HUES64 (cell line): ENCODE data around the gene SBK3.
A peak's percentile ranks its signal among the peaks of the same experiment; 100 is the strongest.

ENCODE experiments used
- H3K27ac ChIP-seq: 2 replicates; pipeline ENCODE4 v1.7.0; 2013; ENCODE audit warnings: low read depth, low read length, inconsistent platforms
- H3K27me3 ChIP-seq: 2 replicates; pipeline ENCODE4 v1.6.1; 2013; ENCODE audit warnings: mild to moderate bottlenecking, low read length; ENCODE audit not compliant: insufficient read depth
- H3K36me3 ChIP-seq: 2 replicates; pipeline ENCODE4 v1.6.1; 2013; ENCODE audit warnings: mild to moderate bottlenecking, low read length; ENCODE audit not compliant: insufficient read depth
- H3K4me1 ChIP-seq: 2 replicates; pipeline ENCODE4 v1.6.1; 2013; ENCODE audit warnings: mild to moderate bottlenecking, low read length, moderate library complexity; ENCODE audit not compliant: insufficient read depth
- H3K4me3 ChIP-seq: 2 replicates; pipeline ENCODE4 v1.5.1; 2013; ENCODE audit warnings: mild to moderate bottlenecking, low read length, moderate library complexity
- H3K9ac ChIP-seq: 2 replicates; pipeline ENCODE4 v1.6.1; 2013; ENCODE audit warnings: mild to moderate bottlenecking, low read depth, low read length
- H3K9me3 ChIP-seq: 2 replicates; pipeline ENCODE4 v1.6.1; 2013; ENCODE audit warnings: low read depth, low read length; ENCODE audit not compliant: insufficient read depth
- WGBS: fragments of 150-250, 120-280 bp; methylation state at CpG from one replicate; pipeline ENCODE4 v1.1.7; 2013; ENCODE audit warnings: missing lambda C conversion rate; 5-methylcytosine and 5-hydroxymethylcytosine counted together

The SBK3 gene

DNA sequence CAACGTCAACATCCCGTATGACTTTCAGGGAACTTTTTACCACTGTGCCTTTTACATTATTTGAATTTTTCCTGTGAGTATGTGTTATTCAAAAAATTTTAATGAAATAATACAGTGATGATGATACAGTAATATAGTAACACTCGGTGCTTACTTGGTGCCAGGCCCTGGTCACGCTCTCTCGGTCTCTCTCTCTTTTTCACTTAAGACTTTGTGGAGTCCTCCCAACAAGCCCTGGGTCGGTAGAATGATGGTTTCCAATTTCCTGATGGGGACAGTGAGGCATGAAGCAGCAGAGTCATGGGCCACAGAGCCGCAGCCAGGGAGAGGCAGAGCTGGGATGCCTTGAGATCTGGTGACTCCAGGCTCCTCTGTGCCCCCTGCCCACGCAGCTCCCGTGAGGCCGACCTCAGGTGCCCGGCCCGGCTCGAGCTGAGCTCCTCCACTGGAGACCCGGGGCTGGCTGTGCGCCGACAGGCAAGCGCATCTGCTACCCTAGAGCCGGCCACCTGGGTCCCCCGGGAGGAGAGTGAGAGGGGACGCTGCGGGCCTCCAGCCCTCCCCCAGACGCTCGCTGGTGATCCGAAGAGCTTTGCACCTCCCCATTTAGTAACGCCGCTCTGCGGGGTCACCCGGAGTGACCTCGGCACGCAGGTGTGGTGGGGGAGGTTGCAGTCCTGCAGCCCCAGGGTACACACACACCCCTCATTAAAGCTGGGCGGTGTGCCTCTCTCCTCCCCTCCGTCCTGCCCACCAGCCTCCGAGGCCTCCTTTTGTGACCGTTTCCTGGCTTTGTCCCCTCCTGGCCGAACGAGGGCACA, 4.4 kb upstream of the SBK3 start:
- peak overlapping the region; percentile 62 for H3K4me3 ChIP-seq

DNA sequence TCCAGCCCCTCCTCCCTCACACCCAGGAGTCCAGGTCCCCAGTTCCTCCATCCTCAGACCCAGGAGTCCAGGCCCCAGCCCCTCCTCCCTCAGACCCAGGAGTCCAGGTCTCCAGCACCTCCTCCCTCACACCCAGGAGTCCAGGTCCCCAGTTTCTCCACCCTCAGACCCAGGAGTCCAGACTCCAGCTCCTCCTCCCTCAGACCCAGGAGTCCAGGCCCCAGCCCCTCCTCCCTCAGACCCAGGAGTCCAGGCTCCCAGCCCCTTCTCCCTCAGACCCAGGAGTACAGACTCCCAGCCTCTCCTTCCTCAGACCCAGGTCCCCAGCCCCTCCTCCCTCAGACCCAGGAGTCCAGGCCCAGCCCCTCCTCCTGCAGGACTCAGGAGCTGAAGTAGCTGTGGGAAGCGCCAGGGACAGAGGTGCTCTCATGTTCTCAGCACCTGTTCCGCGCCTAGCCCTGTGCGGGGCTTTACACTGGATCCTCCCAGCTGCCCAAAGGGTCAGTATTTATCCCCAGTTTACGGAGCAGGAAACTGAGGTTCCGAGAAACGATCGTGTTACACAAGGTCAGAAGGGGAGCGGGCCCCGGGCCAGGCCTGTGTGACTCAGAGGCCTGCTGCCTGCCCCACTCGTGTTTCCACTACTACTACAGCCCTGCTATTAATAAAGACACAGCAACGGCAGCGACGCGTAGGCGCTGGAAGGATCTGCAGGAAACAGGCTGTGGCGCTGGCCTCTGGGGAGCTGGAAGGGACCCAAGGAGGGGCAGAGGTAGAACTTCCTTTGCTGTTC, 1.7 kb upstream of the SBK3 start:
- Histone ChIP-seq H3K36me3 (no peaks in the 10 kb centered on the region), H3K4me3 (no peak overlapping the region), H3K27me3 (no peaks in the 10 kb centered on the region; the same call in 1 of the 2 replicates), H3K9ac (no peak overlapping the region), H3K9me3 (no peaks in the 10 kb centered on the region), H3K27ac (no peak overlapping the region), H3K4me1 (peaks cover 29% of the 10 kb centered on the region; the same call in 1 of the 2 replicates)
- WGBS = 79% methylated on average over 17 of the region's 17 CpGs

More for the DNA sequence above, 4.4 kb upstream of the SBK3 start:
- WGBS = 11% methylated on average over 30 of the region's 36 CpGs
- H3K27me3 ChIP-seq = no peaks in the 10 kb centered on the region
- H3K36me3 ChIP-seq = no peaks in the 10 kb centered on the region
- H3K4me1 ChIP-seq = peaks cover 46% of the 10 kb centered on the region
- H3K9ac ChIP-seq = peak overlapping the region; percentile 73
- peak overlapping the region; percentile 87 for H3K27ac ChIP-seq
- H3K9me3 ChIP-seq = no peaks in the 10 kb centered on the region

GRCh38 chr19:55546011-55546410, 668 bp upstream of the SBK3 start:
- WGBS = 77% methylated on average over 10 of the region's 11 CpGs
- no peak overlapping the region for H3K4me3 ChIP-seq
- H3K27ac ChIP-seq = no peak overlapping the region
- peak overlapping the region; percentile 21; the same call in 1 of the 2 replicates for H3K9ac ChIP-seq
- H3K9me3 ChIP-seq = no peaks in the 10 kb centered on the region
- no peaks in the 10 kb centered on the region for H3K36me3 ChIP-seq
- H3K27me3 ChIP-seq = no peaks in the 10 kb centered on the region; the same call in 1 of the 2 replicates
- peaks cover 29% of the 10 kb centered on the region; the same call in 1 of the 2 replicates for H3K4me1 ChIP-seq

GRCh38 chr19:55544776-55545439, 435 bp downstream of the SBK3 start:
- no peak overlapping the region for H3K27ac ChIP-seq
- H3K4me1 ChIP-seq = peaks cover 20% of the 10 kb centered on the region; the same call in 1 of the 2 replicates
- no peak overlapping the region for H3K4me3 ChIP-seq
- no peaks in the 10 kb centered on the region; the same call in 1 of the 2 replicates for H3K27me3 ChIP-seq
- no peaks in the 10 kb centered on the region for H3K9me3 ChIP-seq
- no peak overlapping the region for H3K9ac ChIP-seq
- no peaks in the 10 kb centered on the region for H3K36me3 ChIP-seq
- 74% methylated on average over 23 of the region's 23 CpGs for WGBS

DNA sequence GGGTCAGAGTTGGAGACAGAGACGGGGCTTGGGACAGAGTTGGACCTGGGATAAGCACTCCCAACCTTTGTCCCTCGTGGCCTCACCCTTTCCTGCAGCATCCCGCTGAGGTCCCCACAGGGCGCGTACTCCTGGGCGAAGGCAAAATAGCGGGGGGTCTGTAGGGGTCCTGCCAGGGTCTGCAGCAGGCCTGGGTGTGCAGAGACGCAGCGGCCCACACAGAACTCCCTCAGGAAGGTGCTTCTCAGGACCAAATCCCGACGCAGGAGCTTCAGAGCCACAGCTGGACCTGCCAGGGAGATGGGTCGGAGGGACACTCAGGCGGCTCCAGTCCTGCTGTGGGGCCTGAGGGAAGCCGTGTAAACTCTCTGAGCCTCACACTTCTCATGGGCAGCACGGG, 1.3 kb downstream of the SBK3 start:
- no peak overlapping the region for H3K27ac ChIP-seq
- no peaks in the 10 kb centered on the region for H3K36me3 ChIP-seq
- H3K4me3 ChIP-seq = no peak overlapping the region
- H3K27me3 ChIP-seq = no peaks in the 10 kb centered on the region; the same call in 1 of the 2 replicates
- 80% methylated on average over 15 of the region's 15 CpGs for WGBS
- H3K9me3 ChIP-seq = no peaks in the 10 kb centered on the region
- H3K9ac ChIP-seq = no peak overlapping the region
- peaks cover 20% of the 10 kb centered on the region; the same call in 1 of the 2 replicates for H3K4me1 ChIP-seq

GRCh38 chr19:55543567-55543966, 1.8 kb downstream of the SBK3 start:
- no peaks in the 10 kb centered on the region for H3K9me3 ChIP-seq
- no peaks in the 10 kb centered on the region for H3K36me3 ChIP-seq
- 79% methylated on average over 5 of the region's 5 CpGs for WGBS
- H3K27ac ChIP-seq = no peak overlapping the region
- H3K4me3 ChIP-seq = no peak overlapping the region
- no peak overlapping the region for H3K9ac ChIP-seq
- peaks cover 20% of the 10 kb centered on the region; the same call in 1 of the 2 replicates for H3K4me1 ChIP-seq
- H3K27me3 ChIP-seq = no peaks in the 10 kb centered on the region; the same call in 1 of the 2 replicates

- Histone ChIP-seq H3K9me3 (no peaks in the 10 kb centered on the region), H3K27ac (no peak overlapping the region), H3K27me3 (no peaks in the 10 kb centered on the region; the same call in 1 of the 2 replicates), H3K4me3 (no peak overlapping the region), H3K9ac (no peak overlapping the region), H3K4me1 (peaks cover 18% of the 10 kb centered on the region; the same call in 1 of the 2 replicates), H3K36me3 (no peaks in the 10 kb centered on the region)
- 86% methylated on average over 7 of the region's 7 CpGs for WGBS
Measured at GRCh38 chr19:55542292-55542855, 3.0 kb downstream of the SBK3 start.

DNA sequence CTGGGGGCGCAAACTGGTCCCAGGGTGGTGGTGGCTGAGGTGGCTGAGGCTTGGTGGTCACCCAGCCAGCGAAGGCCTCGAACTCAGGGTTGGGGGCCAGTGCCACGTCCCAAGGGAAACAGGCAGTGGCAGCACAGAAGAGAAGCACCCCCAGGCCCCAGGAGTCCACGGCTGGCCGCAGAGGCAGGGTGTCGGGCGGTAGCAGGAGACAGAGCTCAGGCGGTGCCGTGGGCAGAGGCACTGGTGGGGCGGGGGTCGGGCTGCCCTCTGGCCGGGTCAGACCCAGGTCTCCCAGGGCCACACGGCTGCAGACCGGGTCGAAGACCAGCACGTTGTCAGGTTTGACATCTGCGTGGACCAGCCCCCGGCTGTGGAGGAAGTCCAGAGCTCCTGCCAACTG, 4.3 kb downstream of the SBK3 start:
- WGBS = 89% methylated on average over 19 of the region's 19 CpGs

DNA sequence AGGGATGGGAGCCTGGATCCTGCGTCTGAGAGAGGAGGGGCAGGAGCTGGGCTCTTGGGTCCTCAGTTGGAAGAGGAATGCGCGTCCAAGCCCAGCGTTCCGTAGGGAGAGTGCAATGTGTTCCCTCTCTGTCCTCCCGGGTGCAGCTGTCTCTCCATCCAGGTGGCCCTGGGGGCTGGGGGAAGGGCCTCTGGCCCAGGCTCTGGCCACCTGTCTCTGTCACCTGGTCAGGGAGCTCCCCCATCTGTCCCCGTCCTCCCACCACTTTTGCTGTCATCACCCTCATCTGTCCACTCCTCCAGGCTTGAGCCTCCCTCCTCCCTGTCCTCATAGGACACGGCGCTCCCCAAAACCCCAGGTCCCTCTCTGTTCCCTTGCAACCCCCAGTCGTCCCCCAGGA, 4.7 kb downstream of the SBK3 start:
- H3K27ac ChIP-seq = no peak overlapping the region
- H3K9ac ChIP-seq = no peak overlapping the region
- H3K4me3 ChIP-seq = no peak overlapping the region
- no peaks in the 10 kb centered on the region; the same call in 1 of the 2 replicates for H3K27me3 ChIP-seq
- no peaks in the 10 kb centered on the region for H3K9me3 ChIP-seq
- 73% methylated on average over 10 of the region's 10 CpGs for WGBS
- no peaks in the 10 kb centered on the region for H3K36me3 ChIP-seq
- H3K4me1 ChIP-seq = peaks cover 9% of the 10 kb centered on the region; the same call in 1 of the 2 replicates

More for the DNA sequence above, 4.3 kb downstream of the SBK3 start:
- H3K9me3 ChIP-seq = no peaks in the 10 kb centered on the region
- H3K36me3 ChIP-seq = no peaks in the 10 kb centered on the region
- peaks cover 13% of the 10 kb centered on the region; the same call in 1 of the 2 replicates for H3K4me1 ChIP-seq
- H3K27ac ChIP-seq = no peak overlapping the region
- no peak overlapping the region for H3K9ac ChIP-seq
- H3K4me3 ChIP-seq = no peak overlapping the region
- no peaks in the 10 kb centered on the region; the same call in 1 of the 2 replicates for H3K27me3 ChIP-seq

- 91% methylated on average over 33 of the region's 33 CpGs for WGBS
Measured at GRCh38 chr19:55539090-55539984, 6.0 kb downstream of the SBK3 start.

More at GRCh38 chr19:55539090-55539984, 6.0 kb downstream of the SBK3 start:
- H3K9me3 ChIP-seq = no peaks in the 10 kb centered on the region
- peaks cover 6% of the 10 kb centered on the region; the same call in 1 of the 2 replicates for H3K4me1 ChIP-seq
- H3K4me3 ChIP-seq = no peak overlapping the region
- H3K9ac ChIP-seq = no peak overlapping the region
- no peaks in the 10 kb centered on the region; the same call in 1 of the 2 replicates for H3K27me3 ChIP-seq
- no peak overlapping the region for H3K27ac ChIP-seq
- no peaks in the 10 kb centered on the region for H3K36me3 ChIP-seq
